Measurements from ENCODE around the gene KTN1.

Gene KTN1

DNA sequence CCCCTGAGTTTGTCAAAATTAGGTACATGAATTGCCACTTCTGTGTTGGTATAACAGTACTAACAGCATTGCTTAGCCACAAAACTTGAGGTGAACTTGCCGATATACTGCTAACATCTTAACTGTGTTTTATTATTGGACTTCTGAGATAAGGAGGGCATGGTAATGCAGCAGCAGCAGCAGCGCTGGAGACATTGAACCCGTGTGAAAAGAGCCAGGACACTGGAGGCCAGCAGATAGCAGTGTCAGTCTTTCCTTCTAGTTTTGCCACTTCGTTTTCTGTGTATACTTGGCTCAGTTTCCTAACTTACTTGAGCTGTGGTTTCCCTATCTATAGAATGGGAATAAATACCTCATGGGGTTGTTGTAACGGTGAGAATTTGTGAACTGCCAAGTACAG, 82.7 kb downstream of the KTN1 start:
- no peak for DNase-seq (ENCODE audit: extremely low read depth, insufficient read length)
- H3K27me3 ChIP-seq (replicated peaks; ENCODE audit: control insufficient read depth, insufficient read depth, low read length), result no peaks in the 10 kb centered on the region
- no peak overlapping the region for H3K4me3 ChIP-seq (replicated peaks; ENCODE audit: low read depth, low read length)
- H3K36me3 ChIP-seq (ENCODE audit: control insufficient read depth, insufficient read depth, low read length), result peaks cover 2% of the 10 kb centered on the region
- TF ChIP-seq, protein P1, sequence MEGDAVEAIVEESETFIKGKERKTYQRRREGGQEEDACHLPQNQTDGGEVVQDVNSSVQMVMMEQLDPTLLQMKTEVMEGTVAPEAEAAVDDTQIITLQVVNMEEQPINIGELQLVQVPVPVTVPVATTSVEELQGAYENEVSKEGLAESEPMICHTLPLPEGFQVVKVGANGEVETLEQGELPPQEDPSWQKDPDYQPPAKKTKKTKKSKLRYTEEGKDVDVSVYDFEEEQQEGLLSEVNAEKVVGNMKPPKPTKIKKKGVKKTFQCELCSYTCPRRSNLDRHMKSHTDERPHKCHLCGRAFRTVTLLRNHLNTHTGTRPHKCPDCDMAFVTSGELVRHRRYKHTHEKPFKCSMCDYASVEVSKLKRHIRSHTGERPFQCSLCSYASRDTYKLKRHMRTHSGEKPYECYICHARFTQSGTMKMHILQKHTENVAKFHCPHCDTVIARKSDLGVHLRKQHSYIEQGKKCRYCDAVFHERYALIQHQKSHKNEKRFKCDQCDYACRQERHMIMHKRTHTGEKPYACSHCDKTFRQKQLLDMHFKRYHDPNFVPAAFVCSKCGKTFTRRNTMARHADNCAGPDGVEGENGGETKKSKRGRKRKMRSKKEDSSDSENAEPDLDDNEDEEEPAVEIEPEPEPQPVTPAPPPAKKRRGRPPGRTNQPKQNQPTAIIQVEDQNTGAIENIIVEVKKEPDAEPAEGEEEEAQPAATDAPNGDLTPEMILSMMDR (IDR thresholded peaks at IDR 0.05; ENCODE audit: insufficient read depth, low read length, poor library complexity, severe bottlenecking), result no peak

DNA sequence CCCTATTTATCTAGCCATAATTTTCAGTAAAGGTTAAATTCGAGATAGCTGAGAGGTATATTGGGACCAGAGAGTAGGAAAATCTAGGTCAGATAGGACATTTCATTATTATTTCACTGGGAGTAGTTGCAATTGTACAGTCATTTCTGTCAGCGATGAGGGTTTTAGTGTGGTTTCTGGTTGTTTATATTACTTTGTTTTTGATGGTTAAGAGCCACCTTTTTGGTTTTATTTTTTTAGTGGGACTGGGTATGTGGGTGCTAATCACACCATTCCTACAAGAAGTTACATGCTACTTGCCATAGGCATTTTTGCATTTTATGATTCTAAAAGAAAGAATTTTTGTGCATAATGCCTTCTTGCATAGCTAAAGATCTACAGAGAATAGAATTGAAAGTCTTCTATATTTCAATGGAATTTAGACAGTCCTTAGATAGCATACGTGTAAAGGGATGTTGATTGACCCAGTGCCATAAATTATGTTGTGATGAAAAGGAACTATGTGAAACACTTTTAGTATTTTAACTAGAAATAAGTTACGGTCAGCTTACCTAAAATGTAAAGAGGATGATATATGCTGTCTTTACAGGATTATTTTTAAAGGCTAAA, 85.2 kb downstream of the KTN1 start:
- Histone ChIP-seq H3K27me3 (replicated peaks; ENCODE audit: control insufficient read depth, insufficient read depth, low read length) (no peaks in the 10 kb centered on the region), H3K4me3 (replicated peaks; ENCODE audit: low read depth, low read length) (no peak overlapping the region), H3K36me3 (ENCODE audit: control insufficient read depth, insufficient read depth, low read length) (peaks cover 5% of the 10 kb centered on the region)
- no peak for DNase-seq (ENCODE audit: extremely low read depth, insufficient read length)
- TF ChIP-seq, protein P1 (IDR thresholded peaks at IDR 0.05; ENCODE audit: insufficient read depth, low read length, poor library complexity, severe bottlenecking), result no peak

DNA sequence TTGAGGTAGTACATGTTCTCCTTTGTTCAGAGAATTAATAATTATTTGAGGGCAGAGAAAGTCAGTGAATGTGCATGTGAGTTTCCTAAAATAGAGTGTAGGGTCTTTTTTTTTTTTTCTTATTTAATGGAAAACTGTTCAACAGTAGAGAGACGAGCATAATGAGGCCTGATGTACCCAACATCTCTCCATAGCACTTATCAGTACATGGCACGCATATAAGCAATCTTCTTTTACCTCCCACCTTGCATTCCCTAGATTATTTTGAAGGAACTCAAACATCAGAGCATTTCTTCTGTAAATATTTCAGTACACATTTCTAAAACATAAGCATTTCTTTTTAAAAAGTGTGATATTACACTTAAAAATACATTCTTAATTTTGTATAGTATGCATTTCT, 87.8 kb downstream of the KTN1 start:
- Histone ChIP-seq H3K4me3 (replicated peaks; ENCODE audit: low read depth, low read length) (no peak overlapping the region), H3K36me3 (ENCODE audit: control insufficient read depth, insufficient read depth, low read length) (peaks cover 5% of the 10 kb centered on the region), H3K27me3 (replicated peaks; ENCODE audit: control insufficient read depth, insufficient read depth, low read length) (no peaks in the 10 kb centered on the region)
- TF ChIP-seq, protein P1 (IDR thresholded peaks at IDR 0.05; ENCODE audit: insufficient read depth, low read length, poor library complexity, severe bottlenecking), result no peak
- DNase-seq (ENCODE audit: extremely low read depth, insufficient read length), result no peak

DNA sequence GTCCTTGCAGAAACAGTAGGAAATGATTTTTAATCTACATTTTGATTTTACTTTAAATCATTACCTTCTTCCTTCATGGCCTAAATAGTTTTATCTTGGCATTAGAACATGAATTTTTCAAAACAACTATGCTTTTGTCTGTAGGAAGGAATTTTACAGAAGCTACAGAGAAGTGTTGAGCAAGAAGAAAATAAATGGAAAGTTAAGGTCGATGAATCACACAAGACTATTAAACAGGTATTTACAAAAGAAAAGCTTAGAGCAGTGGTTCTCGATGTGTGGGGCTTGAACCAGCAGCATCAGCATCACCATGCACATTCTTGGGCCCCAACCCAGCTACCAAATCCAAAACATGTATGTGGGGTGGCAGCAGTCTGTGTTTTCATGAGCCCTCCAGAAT, 91.6 kb downstream of the KTN1 start:
- Histone ChIP-seq H3K36me3 (ENCODE audit: control insufficient read depth, insufficient read depth, low read length) (peaks cover 7% of the 10 kb centered on the region), H3K4me3 (replicated peaks; ENCODE audit: low read depth, low read length) (no peak overlapping the region), H3K27me3 (replicated peaks; ENCODE audit: control insufficient read depth, insufficient read depth, low read length) (no peaks in the 10 kb centered on the region)
- TF ChIP-seq, protein P1 (IDR thresholded peaks at IDR 0.05; ENCODE audit: insufficient read depth, low read length, poor library complexity, severe bottlenecking), result no peak
- DNase-seq (ENCODE audit: extremely low read depth, insufficient read length), result no peak

DNA sequence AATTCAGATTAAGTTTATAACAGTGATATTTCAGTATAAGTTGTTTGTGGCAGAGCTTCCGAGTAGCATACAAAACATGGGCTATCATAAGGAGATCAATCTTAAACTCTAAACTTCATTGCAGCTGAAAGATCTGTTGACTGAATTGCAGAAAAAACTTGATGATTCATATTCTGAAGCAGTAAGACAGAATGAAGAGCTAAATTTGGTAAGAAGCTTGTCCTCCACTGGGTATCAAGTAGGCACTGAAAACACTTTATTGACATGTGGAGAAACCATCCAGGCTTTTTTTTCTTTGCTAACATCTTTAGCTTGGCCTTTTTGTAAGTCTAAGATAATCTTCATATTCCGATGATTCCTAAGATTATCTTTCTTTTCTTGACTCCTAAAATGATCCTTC, 93.0 kb downstream of the KTN1 start:
- TF ChIP-seq, protein P1 (IDR thresholded peaks at IDR 0.05; ENCODE audit: insufficient read depth, low read length, poor library complexity, severe bottlenecking), result no peak
- Histone ChIP-seq H3K27me3 (replicated peaks; ENCODE audit: control insufficient read depth, insufficient read depth, low read length) (no peaks in the 10 kb centered on the region), H3K36me3 (ENCODE audit: control insufficient read depth, insufficient read depth, low read length) (peaks cover 7% of the 10 kb centered on the region), H3K4me3 (replicated peaks; ENCODE audit: low read depth, low read length) (no peak overlapping the region)
- DNase-seq (ENCODE audit: extremely low read depth, insufficient read length), result no peak

DNA sequence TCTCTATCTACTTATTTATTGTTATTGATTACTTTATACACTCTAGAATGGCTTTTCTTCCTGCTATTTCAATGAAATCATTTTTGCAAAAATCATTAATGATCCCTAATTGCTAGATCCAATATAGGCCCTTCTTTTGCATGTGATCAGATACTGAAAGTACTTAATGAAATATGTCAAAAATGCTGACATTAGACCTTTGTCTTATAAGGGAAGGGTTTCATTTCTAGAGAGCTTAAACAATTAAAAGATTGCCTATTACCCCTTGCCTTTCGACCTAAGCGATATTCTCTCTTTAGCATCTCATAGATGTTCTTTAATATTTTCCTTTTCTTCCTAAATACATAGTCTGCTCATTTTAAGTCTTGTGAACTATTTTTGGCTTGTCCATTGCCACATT, 101.1 kb downstream of the KTN1 start:
- TF ChIP-seq, protein P1 (IDR thresholded peaks at IDR 0.05; ENCODE audit: insufficient read depth, low read length, poor library complexity, severe bottlenecking), result no peak
- no peaks in the 10 kb centered on the region for H3K27me3 ChIP-seq (replicated peaks; ENCODE audit: control insufficient read depth, insufficient read depth, low read length)
- H3K4me3 ChIP-seq (replicated peaks; ENCODE audit: low read depth, low read length), result no peak overlapping the region
- H3K36me3 ChIP-seq (ENCODE audit: control insufficient read depth, insufficient read depth, low read length), result peaks cover 8% of the 10 kb centered on the region
- DNase-seq (ENCODE audit: extremely low read depth, insufficient read length), result no peak
